Mammary microvascular endothelial cell (primary cell): ENCODE data around the gene CLDN10. TPM values are rescaled to one million over a fixed set of nuclear protein-coding genes. Genes with fewer than 3 reads are reported as not detected.

Source experiments
- total RNA-seq: library from RNA; depleted of rRNA; stranded (reverse); fragments of >200 nt; gene quantifications from 2 replicates; pipeline ENCODE4 v1.2.3, GENCODE V29; 2015

Gene CLDN10
- total RNA-seq = not detected in 2 replicates

GRCh38 chr13:95552539-95553441, at the start of gene CLDN10:
CLDN10 (plus strand) TSS chr13:95552720; CDS start chr13:95552754, 34 bp downstream.

Other genes with a start within 250 kb of the CLDN10 start
- gene DZIP1, start 92.0 kb downstream of the CLDN10 start, total RNA-seq = 2.7 and 3.9 TPM in 2 replicates
- gene DNAJC3, start 124.4 kb downstream of the CLDN10 start, total RNA-seq = 39.3 and 39.5 TPM in 2 replicates